ENCODE data around the gene DMRT2. TPM values are rescaled to one million over a fixed set of nuclear protein-coding genes. Genes with fewer than 3 reads are reported as not detected.

Gene DMRT2
- total and polyA plus RNA-seq, 2 experiments from 2014 or later: 0.19 TPM; not detected in 1

DNA sequence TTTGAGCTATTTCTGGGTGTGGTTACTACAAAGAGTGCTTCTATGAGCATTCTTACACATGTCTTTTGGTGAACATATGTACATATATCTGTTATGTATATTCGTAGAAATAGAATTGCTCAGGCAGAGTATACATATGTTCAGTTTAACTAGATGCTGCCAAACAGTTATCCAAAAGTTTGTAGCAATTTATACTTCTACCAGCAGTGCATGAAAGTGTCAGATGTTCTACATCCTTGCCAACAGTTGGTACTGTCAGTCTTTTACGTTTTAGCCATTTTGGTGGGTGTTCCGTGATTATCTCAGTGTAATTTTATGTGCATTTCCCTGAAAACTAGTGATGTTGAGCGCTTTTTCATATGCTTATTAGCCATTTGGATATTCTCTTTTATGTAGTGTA is 35.9 kb upstream of the DMRT2 start:
- H3K4me1 ChIP-seq (ENCODE audit: insufficient read depth): no peaks in the 10 kb centered on the region
- peaks cover 15% of the 10 kb centered on the region for H3K27me3 ChIP-seq (replicated peaks; ENCODE audit: insufficient read depth)
- no peaks in the 10 kb centered on the region for H3K36me3 ChIP-seq (ENCODE audit: low read depth)
- 53 to 60% methylated on average over 4 of the region's 4 CpGs for WGBS, 2 experiments (ENCODE audit: low coverage in 1 of 2, low lambda C conversion rate in 2 of 2, missing lambda C conversion rate in 2 of 2)
- TF ChIP-seq EZH2phosphoT487 (IDR thresholded peaks at IDR 0.05; ENCODE audit: insufficient read depth, low read depth): no peak
- TF ChIP-seq EZH2 (IDR thresholded peaks at IDR 0.05; ENCODE audit: insufficient read depth, poor library complexity, severe bottlenecking): no peak
- H3K9me3 ChIP-seq (ENCODE audit: low read depth): no peaks in the 10 kb centered on the region
- no peak overlapping the region for H3K4me2 ChIP-seq (ENCODE audit: unreplicated experiment)
- no peaks in the 10 kb centered on the region for H3F3A ChIP-seq (ENCODE audit: insufficient read depth)
- H3K27ac ChIP-seq: no peak overlapping the region
- in situ Hi-C loops (cut with MboI): no loop called here
- H3K9ac ChIP-seq: no peak overlapping the region
- H4K20me1 ChIP-seq (ENCODE audit: insufficient read depth): no peaks in the 10 kb centered on the region
- H2AFZ ChIP-seq: no peak overlapping the region
- H3K79me2 ChIP-seq (ENCODE audit: insufficient read depth): no peaks in the 10 kb centered on the region
- H3K9me2 ChIP-seq (ENCODE audit: insufficient read depth): no peaks in the 10 kb centered on the region
- H3K4me3 ChIP-seq: no peak overlapping the region
- no peak for DNase-seq

DNA sequence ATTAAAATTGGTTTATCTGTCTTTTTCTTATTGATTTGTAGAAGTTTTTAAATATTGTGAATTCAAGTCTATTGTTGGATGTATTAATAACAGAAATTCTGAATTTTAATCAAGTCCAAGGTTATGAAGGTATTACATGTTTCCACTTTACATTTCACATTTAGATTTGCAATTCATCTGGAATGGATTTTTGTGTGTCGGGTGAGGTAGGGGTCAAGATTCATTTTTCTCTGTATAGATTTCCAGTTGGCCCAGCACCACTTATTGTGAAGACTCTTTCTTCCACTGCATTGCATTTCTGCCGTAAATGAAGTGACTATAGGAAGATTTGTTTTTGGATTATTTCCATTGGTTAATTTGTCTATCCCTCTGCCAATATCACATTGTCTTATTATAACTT is 35.5 kb upstream of the DMRT2 start:
- no peak for DNase-seq
- Histone ChIP-seq H2AFZ (no peak overlapping the region), H4K20me1 (ENCODE audit: insufficient read depth) (no peaks in the 10 kb centered on the region), H3K9me2 (ENCODE audit: insufficient read depth) (no peaks in the 10 kb centered on the region), H3K27ac (no peak overlapping the region), H3K36me3 (ENCODE audit: low read depth) (no peaks in the 10 kb centered on the region), H3K4me2 (ENCODE audit: unreplicated experiment) (no peak overlapping the region), H3K79me2 (ENCODE audit: insufficient read depth) (no peaks in the 10 kb centered on the region), H3K4me1 (ENCODE audit: insufficient read depth) (no peaks in the 10 kb centered on the region), H3K4me3 (no peak overlapping the region), H3K27me3 (replicated peaks; ENCODE audit: insufficient read depth) (peaks cover 15% of the 10 kb centered on the region), H3F3A (ENCODE audit: insufficient read depth) (no peaks in the 10 kb centered on the region), H3K9ac (no peak overlapping the region), H3K9me3 (ENCODE audit: low read depth) (no peaks in the 10 kb centered on the region)
- 50 to 54% methylated on average over 2 of the region's 2 CpGs for WGBS, 2 experiments (ENCODE audit: low coverage in 1 of 2, low lambda C conversion rate in 2 of 2, missing lambda C conversion rate in 2 of 2)
- in situ Hi-C loops (cut with MboI): no loop called here
- TF ChIP-seq EZH2 (IDR thresholded peaks at IDR 0.05; ENCODE audit: insufficient read depth, poor library complexity, severe bottlenecking) (no peak), EZH2phosphoT487 (IDR thresholded peaks at IDR 0.05; ENCODE audit: insufficient read depth, low read depth) (no peak)

DNA sequence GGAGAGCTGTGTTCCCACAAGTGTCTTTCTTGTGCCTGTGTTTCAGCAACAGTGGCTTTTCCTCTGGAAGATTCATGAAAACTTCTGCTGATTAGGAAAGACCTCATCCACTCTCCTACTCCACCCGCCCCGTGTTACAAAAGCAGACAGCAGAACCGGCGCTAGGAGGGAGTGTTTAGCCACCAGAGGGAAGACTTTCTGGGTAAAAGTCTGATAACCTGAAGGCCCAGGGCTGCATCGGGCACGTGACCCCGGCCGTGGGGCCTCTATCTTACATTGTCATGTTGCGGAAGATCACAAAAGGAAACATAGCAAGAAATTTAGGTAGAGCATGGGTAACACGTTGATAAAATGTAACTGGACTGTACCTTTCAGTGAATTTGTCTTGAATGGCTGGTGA is 32.0 kb upstream of the DMRT2 start:
- DNase-seq: peak; percentile 60
- Histone ChIP-seq H4K20me1 (ENCODE audit: insufficient read depth) (no peaks in the 10 kb centered on the region), H3K4me1 (ENCODE audit: insufficient read depth) (no peaks in the 10 kb centered on the region), H3K36me3 (ENCODE audit: low read depth) (no peaks in the 10 kb centered on the region), H3K27ac (no peak overlapping the region), H3K9me3 (ENCODE audit: low read depth) (no peaks in the 10 kb centered on the region), H2AFZ (no peak overlapping the region), H3K4me3 (no peak overlapping the region), H3K9ac (no peak overlapping the region), H3K79me2 (ENCODE audit: insufficient read depth) (no peaks in the 10 kb centered on the region), H3K9me2 (ENCODE audit: insufficient read depth) (no peaks in the 10 kb centered on the region), H3F3A (ENCODE audit: insufficient read depth) (no peaks in the 10 kb centered on the region), H3K27me3 (replicated peaks; ENCODE audit: insufficient read depth) (peaks cover 13% of the 10 kb centered on the region), H3K4me2 (ENCODE audit: unreplicated experiment) (no peak overlapping the region)
- 10 to 15% methylated on average over 10 of the region's 10 CpGs for WGBS, 2 experiments (ENCODE audit: low coverage in 1 of 2, low lambda C conversion rate in 2 of 2, missing lambda C conversion rate in 2 of 2)
- TF ChIP-seq EZH2phosphoT487 (IDR thresholded peaks at IDR 0.05; ENCODE audit: insufficient read depth, low read depth) (no peak), EZH2 (IDR thresholded peaks at IDR 0.05; ENCODE audit: insufficient read depth, poor library complexity, severe bottlenecking) (no peak)
- in situ Hi-C loops (cut with MboI): no loop called here

DNA sequence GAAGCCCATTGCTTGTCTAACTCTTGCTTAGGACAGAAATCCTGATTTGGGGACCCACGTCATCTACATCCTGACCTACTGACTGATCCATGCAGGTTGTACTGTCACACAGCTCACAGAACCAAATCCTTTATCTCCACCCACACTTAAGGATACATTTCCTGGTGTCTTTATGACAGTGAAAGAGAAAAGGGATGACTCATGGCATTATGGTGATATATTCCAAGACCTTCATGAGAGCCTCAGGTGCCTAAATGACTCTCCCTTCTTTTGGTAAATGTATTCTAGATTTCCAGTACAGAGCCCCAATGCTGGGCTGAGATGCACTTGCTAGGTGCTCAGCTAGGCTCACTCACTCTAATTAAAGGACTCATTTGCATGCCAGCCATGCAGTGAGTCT is 26.0 kb upstream of the DMRT2 start:
- Histone ChIP-seq H3K9me2 (ENCODE audit: insufficient read depth) (no peaks in the 10 kb centered on the region), H2AFZ (no peak overlapping the region), H3K4me3 (no peak overlapping the region), H3K79me2 (ENCODE audit: insufficient read depth) (no peaks in the 10 kb centered on the region), H3K27me3 (replicated peaks; ENCODE audit: insufficient read depth) (peaks cover 13% of the 10 kb centered on the region), H3K27ac (no peak overlapping the region), H3K4me1 (ENCODE audit: insufficient read depth) (no peaks in the 10 kb centered on the region), H4K20me1 (ENCODE audit: insufficient read depth) (no peaks in the 10 kb centered on the region), H3K36me3 (ENCODE audit: low read depth) (no peaks in the 10 kb centered on the region), H3K9me3 (ENCODE audit: low read depth) (no peaks in the 10 kb centered on the region), H3F3A (ENCODE audit: insufficient read depth) (no peaks in the 10 kb centered on the region), H3K9ac (no peak overlapping the region), H3K4me2 (ENCODE audit: unreplicated experiment) (no peak overlapping the region)
- DNase-seq: no peak
- WGBS, 2 experiments (ENCODE audit: low coverage in 1 of 2, low lambda C conversion rate in 2 of 2, missing lambda C conversion rate in 2 of 2): 36% methylated on average over 1 of the region's 1 CpG
- no peak for TF ChIP-seq EZH2phosphoT487 (IDR thresholded peaks at IDR 0.05; ENCODE audit: insufficient read depth, low read depth)
- in situ Hi-C loops (cut with MboI): no loop called here

DNA sequence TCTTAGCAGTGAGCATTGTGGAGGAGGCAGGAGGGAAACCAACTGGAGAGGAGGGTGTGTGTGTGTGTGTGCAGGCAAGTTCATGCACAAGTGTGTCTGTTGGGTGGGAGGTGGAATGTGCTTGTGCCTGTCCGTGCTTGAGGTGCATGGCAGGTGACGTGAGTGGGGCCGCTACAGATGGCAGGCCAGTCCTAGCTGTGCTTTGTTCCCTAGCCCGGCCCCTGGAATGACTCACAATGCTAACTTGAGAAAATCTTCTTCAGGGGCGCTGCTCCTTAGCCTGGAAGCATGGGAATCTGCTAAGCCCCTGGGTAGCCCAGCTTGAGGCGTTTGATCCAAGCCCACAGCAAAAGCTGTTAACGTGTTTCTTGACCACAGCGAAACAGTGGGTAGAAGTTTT is 25.0 kb upstream of the DMRT2 start:
- Histone ChIP-seq H3K9me3 (ENCODE audit: low read depth) (no peaks in the 10 kb centered on the region), H3K27ac (no peak overlapping the region), H3K4me3 (no peak overlapping the region), H3K27me3 (replicated peaks; ENCODE audit: insufficient read depth) (peaks cover 7% of the 10 kb centered on the region), H3K9ac (no peak overlapping the region), H3K79me2 (ENCODE audit: insufficient read depth) (no peaks in the 10 kb centered on the region), H3K36me3 (ENCODE audit: low read depth) (no peaks in the 10 kb centered on the region), H3K4me1 (ENCODE audit: insufficient read depth) (no peaks in the 10 kb centered on the region), H3F3A (ENCODE audit: insufficient read depth) (no peaks in the 10 kb centered on the region), H2AFZ (no peak overlapping the region), H3K9me2 (ENCODE audit: insufficient read depth) (no peaks in the 10 kb centered on the region), H3K4me2 (ENCODE audit: unreplicated experiment) (no peak overlapping the region), H4K20me1 (ENCODE audit: insufficient read depth) (no peaks in the 10 kb centered on the region)
- 48 to 56% methylated on average over 8 of the region's 8 CpGs for WGBS, 2 experiments (ENCODE audit: low coverage in 1 of 2, low lambda C conversion rate in 2 of 2, missing lambda C conversion rate in 2 of 2)
- TF ChIP-seq EZH2phosphoT487 (IDR thresholded peaks at IDR 0.05; ENCODE audit: insufficient read depth, low read depth) (no peak), EZH2 (IDR thresholded peaks at IDR 0.05; ENCODE audit: insufficient read depth, poor library complexity, severe bottlenecking) (no peak)
- in situ Hi-C loops (cut with MboI): no loop called here
- DNase-seq: no peak
